Ishikawa (cell line): ENCODE results near the gene PRRT4.

Experiments used
- RAD21 ChIP-seq: IDR thresholded peaks from 2 replicates; pipeline ENCODE4 v1.6.1; 2012; ENCODE audit warnings: low read depth
- TAF1 ChIP-seq: IDR thresholded peaks from 2 replicates; pipeline ENCODE4 v1.6.1; 2012; ENCODE audit warnings: low read depth, mild to moderate bottlenecking

- TF ChIP-seq RAD21 (no peak), TAF1 (no peak)
Observed at GRCh38 chr7:128366300-128366699, 4.8 kb upstream of the PRRT4 start.
